Measurements from ENCODE around the gene SF3B3.
"Not testable (repeated sequence)": the region's sequence is repeated elsewhere in the genome, so short reads cannot be mapped to it uniquely, and the experiment has no call there.

Gene SF3B3

DNA sequence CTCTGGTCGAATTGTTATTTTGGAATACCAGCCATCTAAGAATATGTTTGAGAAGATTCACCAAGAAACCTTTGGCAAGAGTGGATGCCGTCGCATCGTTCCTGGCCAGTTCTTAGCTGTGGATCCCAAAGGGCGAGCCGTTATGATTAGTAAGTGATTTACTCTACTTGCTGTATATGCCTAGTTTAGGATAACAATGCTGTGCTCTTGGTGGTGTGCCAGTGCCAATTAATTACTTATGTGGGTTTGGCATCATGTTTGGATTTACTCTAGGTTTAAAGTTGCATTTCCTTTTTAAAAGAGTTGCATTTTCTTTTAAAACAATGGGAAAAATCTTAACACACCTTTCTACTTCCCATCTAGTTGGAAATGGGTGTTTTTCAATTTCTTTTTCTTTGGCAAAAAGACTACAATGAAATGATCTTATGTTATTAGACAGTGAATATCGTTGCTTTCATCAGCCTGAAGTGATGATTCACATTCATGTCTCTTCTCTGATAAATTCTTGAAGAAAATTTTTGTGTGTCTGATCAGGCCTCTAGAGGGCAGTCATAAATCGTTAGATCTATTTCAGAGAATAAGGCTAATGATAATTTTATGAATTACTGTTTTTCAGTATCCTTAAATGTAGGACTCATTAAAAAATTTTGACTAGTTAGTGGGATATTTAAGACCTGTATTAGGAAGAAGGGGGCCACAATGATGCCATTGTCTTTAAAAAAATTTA, 5.6 kb downstream of the SF3B3 start:
- no peaks in the 10 kb centered on the region; the same call in 1 of the 2 replicates for H3K4me1 ChIP-seq (ENCODE audit: control insufficient read depth, insufficient read depth, low read length)

DNA sequence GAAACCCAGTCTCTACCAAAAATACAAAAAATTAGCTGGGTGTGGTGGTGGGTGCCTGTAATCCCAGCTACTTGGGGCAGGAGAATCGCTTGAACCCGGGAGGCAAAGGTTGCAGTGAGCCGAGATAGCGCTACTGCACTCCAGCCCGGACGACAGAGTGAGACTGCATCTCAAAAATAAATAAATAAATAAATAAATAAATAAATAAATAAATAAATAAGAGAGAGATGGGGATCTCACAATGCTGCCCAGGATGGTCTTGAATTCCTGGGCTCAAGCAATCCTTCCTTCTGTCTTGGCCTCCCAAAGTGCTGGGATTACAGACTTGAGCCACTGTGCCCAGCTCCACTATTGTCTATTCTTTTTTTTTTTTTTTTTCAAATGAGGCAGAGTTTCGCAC, 6.3 kb downstream of the SF3B3 start:
- H3K4me3 ChIP-seq (ENCODE audit: low read length); H3K4me1 ChIP-seq (ENCODE audit: control insufficient read depth, insufficient read depth, low read length); H3K27me3 ChIP-seq (ENCODE audit: control insufficient read depth, insufficient read depth, low read length); DNase-seq (ENCODE audit: low read depth, low spot score); H3K27ac ChIP-seq (ENCODE audit: low read length); H3K9me3 ChIP-seq (ENCODE audit: control insufficient read depth, insufficient read depth, low read length): not testable (repeated sequence)
- H3K36me3 ChIP-seq (ENCODE audit: control insufficient read depth, insufficient read depth, low read length), result peaks cover 32% of the 10 kb centered on the region; the same call in 1 of the 2 replicates
- no CpG with 5 or more reads among the region's 7 CpGs for WGBS (ENCODE audit: insufficient coverage, insufficient read length)

More for the DNA sequence above, 5.6 kb downstream of the SF3B3 start:
- Histone ChIP-seq H3K4me3 (ENCODE audit: low read length) (no peak overlapping the region), H3K27me3 (ENCODE audit: control insufficient read depth, insufficient read depth, low read length) (no peaks in the 10 kb centered on the region), H3K9me3 (ENCODE audit: control insufficient read depth, insufficient read depth, low read length) (no peaks in the 10 kb centered on the region), H3K27ac (ENCODE audit: low read length) (no peak overlapping the region), H3K36me3 (ENCODE audit: control insufficient read depth, insufficient read depth, low read length) (peaks cover 27% of the 10 kb centered on the region; the same call in 1 of the 2 replicates)
- no peak for DNase-seq (ENCODE audit: low read depth, low spot score)
- no CpG with 5 or more reads among the region's 8 CpGs for WGBS (ENCODE audit: insufficient coverage, insufficient read length)

DNA sequence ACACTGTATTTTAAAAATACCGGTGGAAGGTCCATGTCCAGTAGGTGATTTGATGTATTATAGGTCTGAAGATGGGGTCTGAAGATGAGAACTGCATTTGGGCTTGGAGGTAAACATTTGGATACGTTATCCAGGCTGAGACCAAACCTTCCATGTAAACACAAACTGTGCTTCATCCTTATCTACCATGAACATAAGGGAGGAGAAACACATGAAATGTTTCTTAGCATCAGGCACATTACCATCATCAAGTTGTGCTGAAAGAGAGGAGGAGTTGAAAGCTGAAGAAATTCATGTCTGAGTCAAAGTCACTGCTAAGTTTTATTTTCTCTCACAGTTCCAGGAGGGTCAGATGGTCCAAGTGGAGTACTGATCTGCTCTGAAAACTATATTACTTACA, 11.4 kb downstream of the SF3B3 start:
- no peaks in the 10 kb centered on the region for H3K4me1 ChIP-seq (ENCODE audit: control insufficient read depth, insufficient read depth, low read length)
- no peaks in the 10 kb centered on the region for H3K27me3 ChIP-seq (ENCODE audit: control insufficient read depth, insufficient read depth, low read length)
- H3K27ac ChIP-seq (ENCODE audit: low read length), result no peak overlapping the region
- no peaks in the 10 kb centered on the region for H3K9me3 ChIP-seq (ENCODE audit: control insufficient read depth, insufficient read depth, low read length)
- WGBS (ENCODE audit: insufficient coverage, insufficient read length), result no CpG with 5 or more reads among the region's 2 CpGs
- DNase-seq (ENCODE audit: low read depth, low spot score), result no peak
- no peak overlapping the region for H3K4me3 ChIP-seq (ENCODE audit: low read length)
- peaks cover 41% of the 10 kb centered on the region for H3K36me3 ChIP-seq (ENCODE audit: control insufficient read depth, insufficient read depth, low read length)

DNA sequence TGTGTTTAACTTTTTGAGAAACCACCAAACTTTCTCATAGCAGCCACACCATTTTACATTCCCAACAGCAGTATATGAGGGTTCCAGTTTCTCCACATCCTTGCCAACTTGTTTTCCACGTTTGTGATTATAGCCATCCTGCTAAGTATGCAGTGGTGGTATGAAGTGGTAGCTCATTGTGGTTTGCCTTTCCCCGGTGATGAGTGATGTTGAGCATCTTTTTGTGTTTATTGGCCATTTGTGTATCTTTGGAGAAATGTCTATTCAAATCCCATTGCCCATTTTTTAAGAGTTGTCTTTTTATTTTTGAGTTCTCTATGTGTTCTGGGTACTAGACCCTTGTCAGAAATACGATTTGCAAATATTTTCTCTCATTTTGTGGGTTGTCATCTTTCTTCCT, 17.4 kb downstream of the SF3B3 start:
- DNase-seq (ENCODE audit: low read depth, low spot score), result no peak
- no CpG with 5 or more reads among the region's 3 CpGs for WGBS (ENCODE audit: insufficient coverage, insufficient read length)
- no peaks in the 10 kb centered on the region for H3K27me3 ChIP-seq (ENCODE audit: control insufficient read depth, insufficient read depth, low read length)
- H3K9me3 ChIP-seq (ENCODE audit: control insufficient read depth, insufficient read depth, low read length), result no peaks in the 10 kb centered on the region
- no peaks in the 10 kb centered on the region for H3K4me1 ChIP-seq (ENCODE audit: control insufficient read depth, insufficient read depth, low read length)
- H3K27ac ChIP-seq (ENCODE audit: low read length), result no peak overlapping the region
- H3K4me3 ChIP-seq (ENCODE audit: low read length), result no peak overlapping the region
- H3K36me3 ChIP-seq (ENCODE audit: control insufficient read depth, insufficient read depth, low read length), result peaks cover 40% of the 10 kb centered on the region

DNA sequence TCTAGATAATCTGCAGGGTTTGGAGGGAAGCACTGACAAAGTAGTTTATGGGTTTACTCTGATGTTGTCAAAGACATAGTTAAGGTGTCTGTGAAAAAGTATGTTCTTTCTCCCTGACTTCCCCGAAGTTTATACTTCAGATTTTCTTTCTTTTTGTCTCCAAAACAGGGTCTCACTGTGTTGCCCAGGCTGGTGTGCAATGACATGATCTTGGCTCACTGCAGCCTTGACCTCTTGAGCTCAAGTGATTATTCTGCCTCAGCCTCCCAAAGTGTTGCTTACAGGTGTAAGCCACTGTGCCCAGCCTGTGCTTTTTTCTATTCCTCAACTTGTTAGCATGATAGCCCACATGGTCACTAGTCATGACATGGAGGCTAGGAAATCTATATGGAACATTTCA, 20.9 kb downstream of the SF3B3 start:
- H3K9me3 ChIP-seq (ENCODE audit: control insufficient read depth, insufficient read depth, low read length), result no peaks in the 10 kb centered on the region
- whole genome bisulfite sequencing (ENCODE audit: insufficient coverage, insufficient read length), result no CpG with 5 or more reads among the region's 1 CpG
- H3K4me1 ChIP-seq (ENCODE audit: control insufficient read depth, insufficient read depth, low read length), result no peaks in the 10 kb centered on the region
- H3K4me3 ChIP-seq (ENCODE audit: low read length), result no peak overlapping the region
- peaks cover 45% of the 10 kb centered on the region for H3K36me3 ChIP-seq (ENCODE audit: control insufficient read depth, insufficient read depth, low read length)
- no peak for DNase-seq (ENCODE audit: low read depth, low spot score)
- H3K27ac ChIP-seq (ENCODE audit: low read length), result no peak overlapping the region
- no peaks in the 10 kb centered on the region for H3K27me3 ChIP-seq (ENCODE audit: control insufficient read depth, insufficient read depth, low read length)

DNA sequence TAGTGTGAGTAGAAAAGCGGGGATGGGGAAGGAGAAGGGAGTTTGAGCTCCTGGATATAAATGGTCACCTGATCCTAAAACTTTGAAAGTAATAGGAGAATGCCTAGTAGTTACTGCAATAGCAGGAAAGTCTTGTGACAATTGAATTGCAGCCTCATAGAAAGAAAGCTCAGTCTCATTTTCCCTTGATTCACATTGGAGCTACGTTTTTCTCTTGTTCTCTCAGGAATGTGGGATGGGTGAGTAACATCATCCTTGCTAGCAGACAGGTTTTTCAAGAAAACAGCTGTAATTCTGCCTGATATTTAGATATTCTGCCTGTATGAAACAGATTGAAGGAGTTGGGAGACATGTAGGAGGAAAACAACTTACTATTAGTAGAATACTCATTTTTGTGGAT, 25.3 kb downstream of the SF3B3 start:
- no peaks in the 10 kb centered on the region for H3K4me1 ChIP-seq (ENCODE audit: control insufficient read depth, insufficient read depth, low read length)
- no peak for DNase-seq (ENCODE audit: low read depth, low spot score)
- H3K4me3 ChIP-seq (ENCODE audit: low read length), result no peak overlapping the region
- no peaks in the 10 kb centered on the region for H3K9me3 ChIP-seq (ENCODE audit: control insufficient read depth, insufficient read depth, low read length)
- H3K27me3 ChIP-seq (ENCODE audit: control insufficient read depth, insufficient read depth, low read length), result no peaks in the 10 kb centered on the region
- 100% methylated on average over 1 of the region's 2 CpGs for WGBS (ENCODE audit: insufficient coverage, insufficient read length)
- H3K27ac ChIP-seq (ENCODE audit: low read length), result no peak overlapping the region
- H3K36me3 ChIP-seq (ENCODE audit: control insufficient read depth, insufficient read depth, low read length), result peaks cover 49% of the 10 kb centered on the region; the same call in 1 of the 2 replicates

DNA sequence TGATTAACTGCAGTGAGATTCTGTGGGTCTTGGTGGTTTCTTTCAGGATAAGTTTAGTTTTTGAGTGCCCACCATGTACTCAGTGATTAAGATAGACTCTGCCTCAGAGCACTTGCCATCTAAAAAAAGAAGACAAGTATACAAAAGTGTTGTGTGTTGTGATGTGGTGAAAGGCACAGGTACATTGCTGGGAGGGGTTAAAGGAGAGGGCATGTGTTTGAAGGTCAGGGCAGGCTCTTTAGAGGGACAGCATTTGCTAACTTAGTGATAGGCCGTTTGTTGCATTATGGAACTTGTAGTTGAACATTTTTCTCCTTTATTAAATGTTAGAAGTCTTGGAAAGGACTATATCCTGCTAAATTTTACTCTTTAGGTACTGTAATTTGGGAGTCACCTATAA, 26.5 kb downstream of the SF3B3 start:
- Histone ChIP-seq H3K4me3 (ENCODE audit: low read length) (no peak overlapping the region), H3K27ac (ENCODE audit: low read length) (no peak overlapping the region), H3K4me1 (ENCODE audit: control insufficient read depth, insufficient read depth, low read length) (no peaks in the 10 kb centered on the region), H3K27me3 (ENCODE audit: control insufficient read depth, insufficient read depth, low read length) (no peaks in the 10 kb centered on the region), H3K9me3 (ENCODE audit: control insufficient read depth, insufficient read depth, low read length) (no peaks in the 10 kb centered on the region), H3K36me3 (ENCODE audit: control insufficient read depth, insufficient read depth, low read length) (peaks cover 50% of the 10 kb centered on the region; the same call in 1 of the 2 replicates)
- DNase-seq (ENCODE audit: low read depth, low spot score), result no peak
- WGBS (ENCODE audit: insufficient coverage, insufficient read length), result no CpG with 5 or more reads among the region's 1 CpG

DNA sequence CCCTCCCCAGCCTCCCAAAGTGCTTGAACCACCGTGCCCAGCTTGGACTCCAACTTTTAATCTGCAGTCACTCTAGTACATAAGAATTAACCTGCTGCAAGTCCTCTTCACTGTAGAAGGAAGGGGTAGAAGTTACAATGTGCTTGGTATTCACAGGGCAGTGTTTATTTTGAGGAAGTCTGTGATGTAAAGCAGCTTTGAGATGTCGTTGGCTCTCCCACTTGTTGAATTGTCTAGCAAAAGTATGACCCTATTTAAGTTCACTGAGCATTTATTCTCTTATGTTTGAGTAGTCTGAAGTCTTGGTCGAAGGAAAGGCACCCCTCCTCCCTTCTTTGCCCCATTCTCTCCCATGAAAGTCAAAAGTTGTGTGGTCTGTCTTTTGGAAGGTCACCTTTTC, 28.2 kb downstream of the SF3B3 start:
- WGBS (ENCODE audit: insufficient coverage, insufficient read length), result no CpG with 5 or more reads among the region's 3 CpGs
- no peak for DNase-seq (ENCODE audit: low read depth, low spot score)
- Histone ChIP-seq H3K4me3 (ENCODE audit: low read length) (no peak overlapping the region), H3K27ac (ENCODE audit: low read length) (no peak overlapping the region), H3K27me3 (ENCODE audit: control insufficient read depth, insufficient read depth, low read length) (no peaks in the 10 kb centered on the region), H3K4me1 (ENCODE audit: control insufficient read depth, insufficient read depth, low read length) (no peaks in the 10 kb centered on the region), H3K36me3 (ENCODE audit: control insufficient read depth, insufficient read depth, low read length) (peaks cover 55% of the 10 kb centered on the region), H3K9me3 (ENCODE audit: control insufficient read depth, insufficient read depth, low read length) (no peaks in the 10 kb centered on the region)

DNA sequence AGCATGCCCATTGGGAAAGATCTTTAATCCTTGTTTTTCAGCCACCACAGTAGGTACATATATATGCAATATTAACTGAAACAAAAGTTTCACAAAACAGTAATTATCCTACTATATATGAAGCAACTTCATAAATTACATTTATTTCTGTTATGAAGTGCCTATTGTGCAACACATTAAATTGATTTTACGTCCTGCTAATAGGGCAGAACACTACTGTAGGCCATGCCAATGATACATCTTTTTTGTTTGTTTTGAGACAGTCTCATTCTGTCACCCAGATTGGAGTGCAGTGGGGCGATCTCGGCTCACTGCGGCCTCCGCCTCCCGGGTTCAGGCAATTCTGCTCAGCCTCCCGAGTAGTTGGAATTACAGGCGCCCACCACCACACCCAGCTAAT, 29.1 kb downstream of the SF3B3 start:
- WGBS (ENCODE audit: insufficient coverage, insufficient read length), result no CpG with 5 or more reads among the region's 8 CpGs
- Histone ChIP-seq H3K36me3 (ENCODE audit: control insufficient read depth, insufficient read depth, low read length) (peaks cover 58% of the 10 kb centered on the region), H3K9me3 (ENCODE audit: control insufficient read depth, insufficient read depth, low read length) (no peaks in the 10 kb centered on the region), H3K27me3 (ENCODE audit: control insufficient read depth, insufficient read depth, low read length) (no peaks in the 10 kb centered on the region), H3K27ac (ENCODE audit: low read length) (no peak overlapping the region), H3K4me3 (ENCODE audit: low read length) (no peak overlapping the region), H3K4me1 (ENCODE audit: control insufficient read depth, insufficient read depth, low read length) (no peaks in the 10 kb centered on the region)
- DNase-seq (ENCODE audit: low read depth, low spot score), result no peak

DNA sequence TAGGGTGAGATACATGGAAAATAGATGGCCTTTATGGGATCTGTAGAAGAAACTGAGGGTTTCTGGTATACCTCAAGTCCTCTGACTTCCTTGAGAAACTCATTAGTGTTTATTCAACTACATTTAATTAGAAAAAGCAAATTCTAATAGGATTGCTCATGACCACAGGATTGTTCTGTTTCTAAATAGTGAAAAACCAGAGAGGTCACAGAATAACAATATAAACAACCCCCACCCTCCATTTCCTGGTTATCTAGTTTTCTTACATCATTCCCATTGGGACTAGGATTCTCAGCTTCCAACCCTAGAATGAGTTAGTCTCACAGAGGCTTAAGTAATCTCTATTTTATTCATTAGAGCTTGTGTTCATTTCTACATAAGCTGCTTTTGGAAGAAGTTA, 30.0 kb downstream of the SF3B3 start:
- Histone ChIP-seq H3K27me3 (ENCODE audit: control insufficient read depth, insufficient read depth, low read length) (no peaks in the 10 kb centered on the region), H3K9me3 (ENCODE audit: control insufficient read depth, insufficient read depth, low read length) (no peaks in the 10 kb centered on the region), H3K4me1 (ENCODE audit: control insufficient read depth, insufficient read depth, low read length) (no peaks in the 10 kb centered on the region), H3K4me3 (ENCODE audit: low read length) (no peak overlapping the region), H3K27ac (ENCODE audit: low read length) (no peak overlapping the region), H3K36me3 (ENCODE audit: control insufficient read depth, insufficient read depth, low read length) (peaks cover 54% of the 10 kb centered on the region)
- no peak for DNase-seq (ENCODE audit: low read depth, low spot score)

DNA sequence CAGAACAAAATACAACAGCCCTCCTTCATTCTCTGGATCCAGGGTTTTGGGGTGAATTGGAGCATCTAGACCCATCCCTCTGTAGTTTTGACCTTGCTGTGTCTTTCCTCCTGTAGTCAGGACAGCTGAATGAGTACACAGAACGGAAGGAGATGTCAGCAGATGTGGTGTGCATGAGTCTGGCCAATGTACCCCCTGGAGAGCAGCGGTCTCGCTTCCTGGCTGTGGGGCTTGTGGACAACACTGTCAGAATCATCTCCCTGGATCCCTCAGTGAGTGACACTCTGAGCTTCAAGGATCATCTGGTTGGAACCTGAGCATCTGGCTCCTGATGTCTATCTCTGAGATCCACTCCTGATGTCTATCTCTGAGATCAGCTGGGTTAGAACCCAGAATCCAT, 32.4 kb downstream of the SF3B3 start:
- Histone ChIP-seq H3K9me3 (ENCODE audit: control insufficient read depth, insufficient read depth, low read length) (no peaks in the 10 kb centered on the region), H3K4me3 (ENCODE audit: low read length) (no peak overlapping the region), H3K4me1 (ENCODE audit: control insufficient read depth, insufficient read depth, low read length) (no peaks in the 10 kb centered on the region), H3K27me3 (ENCODE audit: control insufficient read depth, insufficient read depth, low read length) (no peaks in the 10 kb centered on the region), H3K27ac (ENCODE audit: low read length) (no peak overlapping the region), H3K36me3 (ENCODE audit: control insufficient read depth, insufficient read depth, low read length) (peaks cover 51% of the 10 kb centered on the region)
- DNase-seq (ENCODE audit: low read depth, low spot score), result no peak
- no CpG with 5 or more reads among the region's 3 CpGs for WGBS (ENCODE audit: insufficient coverage, insufficient read length)

Data from iPS DF 6.9 (cell line).